Stomach (tissue), 9 donors: ENCODE results near the gene PMEPA1. TPM values are rescaled to one million over a fixed set of nuclear protein-coding genes. Genes with fewer than 3 reads are reported as not detected.
A peak's percentile ranks its signal among the peaks of the same experiment; 100 is the strongest.

ENCODE experiments used
- DNase-seq, 2 donors: peaks; one replicate each; pipeline versions ENCODE4 v3.0.0 to v3.0.0-alpha.2; 2013 to 2019
- H3K27ac ChIP-seq, 5 donors: fragments of 200-600 bp in 4 of 5; sonication (generic) in 4 of 5; one replicate each; pipeline ENCODE4 v1.5.1; 2013 to 2019; ENCODE audit warnings: mild to moderate bottlenecking in 1 of 5, moderate library complexity in 1 of 5
- H3K27me3 ChIP-seq, 3 donors: fragments of 200-600 bp; sonication (generic); one replicate each; pipeline ENCODE4 v1.5.1; 2017 to 2019; ENCODE audit warnings: mixed run types in 1 of 3
- H3K36me3 ChIP-seq, 4 donors: fragments of 200-600 bp; sonication (generic); 1 replicate in 3 of 4; 2 replicates in 1 of 4; pipeline ENCODE4 v1.5.1; 2016 to 2019
- H3K4me1 ChIP-seq, 4 donors: fragments of 200-600 bp; sonication (generic); one replicate each; pipeline ENCODE4 v1.5.1; 2016 to 2019
- H3K4me3 ChIP-seq, 4 donors: fragments of 200-600 bp; sonication (generic) in 3 of 4; one replicate each; pipeline ENCODE4 v1.5.1; 2016 to 2019; ENCODE audit warnings: mild to moderate bottlenecking in 1 of 4
- H3K9me3 ChIP-seq, 4 donors: fragments of 200-600 bp; sonication (generic); one replicate each; pipeline ENCODE4 v1.5.1; 2016 to 2019
- EP300 ChIP-seq: sonication (generic); formaldehyde crosslinking; IDR thresholded peaks from one replicate; pipeline ENCODE4 v1.6.1; 2017; ENCODE audit warnings: antibody characterized with exemption
- POLR2A ChIP-seq, 4 donors: fragments of 450-650 bp; IDR thresholded peaks; one replicate each; pipeline ENCODE4 v1.6.1; 2016; ENCODE audit warnings: antibody characterized with exemption in 4 of 4, control low read depth in 2 of 4, mild to moderate bottlenecking in 1 of 4, moderate library complexity in 1 of 4
- POLR2AphosphoS5 ChIP-seq, 3 donors: sonication (generic); formaldehyde crosslinking; IDR thresholded peaks; one replicate each; pipeline ENCODE4 v1.6.1; 2016; ENCODE audit warnings: antibody characterized with exemption in 3 of 3
- WGBS, 5 donors: extraction: QIAGEN DNeasy Blood & Tissue Kit in 3 of 5; methylation state at CpG; one replicate each; pipeline versions ENCODE4 v1.1.5 to v1.1.7; 2013 to 2018; 5-methylcytosine and 5-hydroxymethylcytosine counted together
- intact Hi-C: fragments of 100-400 bp; cut with DNase I; formaldehyde crosslinking; loops from one replicate; pipeline ENCODE4 v1.15.1; 2023; ENCODE audit warnings: low total_unique reads
- polyA plus RNA-seq, 3 donors: library from polyadenylated mRNA; stranded (reverse); fragments of 200-250 nt; gene quantifications; one replicate each; pipeline ENCODE4 v1.2.3, GENCODE V29; 2013
- total RNA-seq, 5 donors: library from RNA; depleted of rRNA; stranded (reverse); fragments of >200 nt; gene quantifications; one replicate each; pipeline versions ENCODE4 v1.1.0 to v1.2.3, GENCODE V29; 2014 to 2016
- TF ChIP-seq, protein P1 (sequence below), 7 experiments: fragments of 450-650 bp in 4 of 7; fragments of 200-600 bp in 3 of 7; sonication (generic) in 3 of 7; IDR thresholded peaks; one replicate each; pipeline ENCODE4 v1.5.1; 2016 to 2019; ENCODE audit warnings: antibody characterized with exemption in 7 of 7, control low read depth in 2 of 7, mild to moderate bottlenecking in 1 of 7
- donor health status: healthy with polysubstance abuse.
- donor health status: Bipolar disorder and iron deficiency.
- donor health status: healthy.

Gene PMEPA1
- total and polyA plus RNA-seq, 8 donors, result 5.3 to 17.2 (median 8.0) TPM; not detected in 1

DNA sequence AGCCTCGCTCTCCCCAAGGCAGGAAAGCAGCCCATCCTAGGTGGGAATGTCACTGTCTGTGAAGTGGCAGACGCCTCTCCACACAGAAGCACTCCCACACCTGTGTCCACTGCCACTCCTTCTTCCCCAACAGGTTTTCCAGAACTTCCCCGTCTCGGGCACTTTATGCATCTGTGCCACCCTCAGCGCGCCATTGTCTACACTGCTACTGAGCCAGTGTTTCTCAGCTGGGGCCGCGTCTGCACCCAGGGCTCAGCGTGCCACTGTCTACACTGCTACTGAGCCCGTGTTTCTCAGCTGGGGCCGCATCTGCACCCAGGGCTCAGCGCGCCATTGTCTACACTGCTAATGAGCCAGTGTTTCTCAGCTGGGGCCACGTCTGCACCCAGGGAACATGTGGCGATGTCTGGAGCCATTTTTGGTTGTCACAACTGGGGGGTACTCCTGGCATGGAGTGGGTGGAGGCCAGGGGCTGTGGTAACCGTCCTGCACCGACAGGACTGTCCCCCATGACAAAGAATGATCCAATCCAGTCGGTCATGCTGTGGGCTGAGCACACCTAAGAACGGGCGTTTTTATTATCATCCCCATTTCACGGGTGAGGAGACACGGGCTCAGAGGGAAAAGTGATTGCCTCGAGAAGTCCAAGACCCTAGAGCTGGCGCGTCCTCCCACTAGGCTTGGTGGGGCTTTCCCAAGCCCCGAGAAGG, 47.9 kb downstream of the PMEPA1 start:
- TF ChIP-seq, protein P1, sequence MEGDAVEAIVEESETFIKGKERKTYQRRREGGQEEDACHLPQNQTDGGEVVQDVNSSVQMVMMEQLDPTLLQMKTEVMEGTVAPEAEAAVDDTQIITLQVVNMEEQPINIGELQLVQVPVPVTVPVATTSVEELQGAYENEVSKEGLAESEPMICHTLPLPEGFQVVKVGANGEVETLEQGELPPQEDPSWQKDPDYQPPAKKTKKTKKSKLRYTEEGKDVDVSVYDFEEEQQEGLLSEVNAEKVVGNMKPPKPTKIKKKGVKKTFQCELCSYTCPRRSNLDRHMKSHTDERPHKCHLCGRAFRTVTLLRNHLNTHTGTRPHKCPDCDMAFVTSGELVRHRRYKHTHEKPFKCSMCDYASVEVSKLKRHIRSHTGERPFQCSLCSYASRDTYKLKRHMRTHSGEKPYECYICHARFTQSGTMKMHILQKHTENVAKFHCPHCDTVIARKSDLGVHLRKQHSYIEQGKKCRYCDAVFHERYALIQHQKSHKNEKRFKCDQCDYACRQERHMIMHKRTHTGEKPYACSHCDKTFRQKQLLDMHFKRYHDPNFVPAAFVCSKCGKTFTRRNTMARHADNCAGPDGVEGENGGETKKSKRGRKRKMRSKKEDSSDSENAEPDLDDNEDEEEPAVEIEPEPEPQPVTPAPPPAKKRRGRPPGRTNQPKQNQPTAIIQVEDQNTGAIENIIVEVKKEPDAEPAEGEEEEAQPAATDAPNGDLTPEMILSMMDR (IDR thresholded peaks at IDR 0.05), result no peak
- TF ChIP-seq POLR2A (IDR thresholded peaks at IDR 0.05) (no peak), EP300 (no peak), POLR2AphosphoS5 (IDR thresholded peaks at IDR 0.05) (no peak)
- peak in 1 of 2 donors; percentile 19 for DNase-seq
- no peak overlapping the region for H3K4me3 ChIP-seq
- 88 to 92% (median 89%) methylated on average over 23 to 26 of the region's 26 CpGs for WGBS, 5 donors
- peaks cover 0 to 21% (median 13%) of the 10 kb centered on the region in 4 donors for H3K4me1 ChIP-seq
- intact Hi-C loops, result no loop called here
- no peaks in the 10 kb centered on the region for H3K9me3 ChIP-seq
- peaks cover 3 to 27% (median 22%) of the 10 kb centered on the region in 4 donors for H3K36me3 ChIP-seq
- no peaks in the 10 kb centered on the region for H3K27me3 ChIP-seq
- no peak overlapping the region for H3K27ac ChIP-seq

DNA sequence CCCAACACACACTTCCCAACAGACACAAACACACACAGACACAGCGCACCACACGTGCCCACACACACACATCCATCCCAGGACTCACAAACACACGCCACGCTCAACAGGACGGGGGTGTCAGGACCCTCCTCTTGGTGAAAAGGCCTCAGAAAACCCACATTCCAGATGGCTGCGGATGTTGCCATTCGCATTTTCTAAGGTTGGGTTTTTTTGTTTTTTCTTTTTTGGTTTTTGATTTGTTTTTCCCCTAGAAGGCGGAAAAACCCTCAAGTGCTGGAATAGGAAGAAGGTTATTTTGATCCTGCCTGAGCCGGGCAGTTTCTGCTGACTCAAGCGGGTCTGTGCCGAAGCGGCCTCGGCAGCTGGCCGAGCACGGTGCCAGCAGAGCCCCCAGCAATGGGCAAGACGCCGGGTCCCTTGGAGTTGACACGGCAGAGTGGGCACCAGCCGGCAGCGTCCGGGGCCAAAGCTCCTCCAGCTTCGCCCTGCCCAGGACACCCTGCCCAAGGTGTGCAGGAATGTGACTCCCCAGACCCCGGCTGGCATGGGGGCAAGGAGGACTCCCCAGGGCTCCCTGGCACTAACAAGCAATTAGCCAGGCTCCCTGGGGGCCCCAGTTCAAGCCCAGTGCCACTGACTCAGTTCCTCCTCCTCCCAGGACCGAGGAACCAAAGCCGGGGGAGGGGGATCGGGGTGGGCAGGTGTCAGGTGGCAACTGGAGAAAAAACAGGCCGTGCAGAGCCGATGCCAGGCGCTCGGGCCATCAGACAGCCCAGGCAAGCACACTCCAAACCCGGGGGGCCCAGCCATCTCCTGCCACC, 48.7 kb downstream of the PMEPA1 start:
- H3K27ac ChIP-seq, result no peak overlapping the region
- intact Hi-C loops, result no loop called here
- WGBS, 5 donors, result 70 to 86% (median 82%) methylated on average over 28 to 31 of the region's 31 CpGs

DNA sequence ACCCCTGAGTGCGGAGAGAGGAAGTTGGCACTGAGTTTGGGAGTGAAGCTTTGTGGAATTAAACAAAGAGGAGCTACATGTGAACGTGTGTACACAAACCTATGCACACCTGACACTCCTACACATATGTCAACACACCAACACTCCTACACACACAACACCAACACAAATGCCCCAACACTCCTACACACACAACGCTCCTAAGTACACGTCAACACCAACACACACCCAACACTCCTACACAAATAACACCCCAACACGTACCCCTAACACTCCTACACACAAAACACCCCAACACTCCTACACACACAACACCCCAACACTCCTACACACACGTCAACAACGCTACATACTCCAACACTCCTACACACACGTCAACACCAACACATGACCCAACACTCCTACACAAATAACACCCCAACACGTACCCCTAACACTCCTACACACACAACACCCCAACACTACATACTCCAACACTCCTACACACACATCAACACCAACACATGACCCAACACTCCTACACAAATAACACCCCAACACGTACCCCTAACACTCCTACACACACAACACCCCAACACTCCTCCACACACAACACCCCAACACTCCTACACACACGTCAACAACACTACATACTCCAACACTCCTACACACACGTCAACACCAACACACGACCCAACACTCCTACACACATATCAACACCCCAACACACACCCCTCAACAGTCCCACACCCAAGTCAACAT, 49.5 kb downstream of the PMEPA1 start:
- TF ChIP-seq EP300 (no peak), POLR2AphosphoS5 (IDR thresholded peaks at IDR 0.05) (no peak), POLR2A (IDR thresholded peaks at IDR 0.05) (no peak)
- TF ChIP-seq, protein P1 (IDR thresholded peaks at IDR 0.05), result no peak
- H3K36me3 ChIP-seq, result peaks cover 10 to 40% (median 33%) of the 10 kb centered on the region in 4 donors
- no peak overlapping the region for H3K4me3 ChIP-seq
- no peaks in the 10 kb centered on the region for H3K27me3 ChIP-seq
- peaks cover 0 to 21% (median 13%) of the 10 kb centered on the region in 4 donors for H3K4me1 ChIP-seq
- intact Hi-C loops, result no loop called here
- H3K27ac ChIP-seq, result no peak overlapping the region
- peak; percentile 0 to 22 for DNase-seq
- no peaks in the 10 kb centered on the region for H3K9me3 ChIP-seq
- 84 to 88% (median 86%) methylated on average over 13 of the region's 13 CpGs for WGBS, 5 donors

More for the DNA sequence above, 48.7 kb downstream of the PMEPA1 start:
- Histone ChIP-seq H3K4me1 (peaks cover 0 to 21% (median 13%) of the 10 kb centered on the region in 4 donors), H3K27me3 (no peaks in the 10 kb centered on the region), H3K4me3 (no peak overlapping the region), H3K9me3 (no peaks in the 10 kb centered on the region), H3K36me3 (peaks cover 10 to 35% (median 30%) of the 10 kb centered on the region in 4 donors)
- peak; percentile 22 to 47 for DNase-seq
- TF ChIP-seq POLR2A (IDR thresholded peaks at IDR 0.05), result no peak
- TF ChIP-seq, protein P1 (IDR thresholded peaks at IDR 0.05), result no peak
- TF ChIP-seq EP300, result no peak
- TF ChIP-seq POLR2AphosphoS5 (IDR thresholded peaks at IDR 0.05), result no peak
